Activated gamma-delta T cell treated with anti-CD3 and anti-CD28 coated beads, Interleukin-2, amount 50 U/mL, for 16 hours (primary cell): ENCODE results near the gene HAX1.
"Not testable (repeated sequence)": the region's sequence is repeated elsewhere in the genome, so short reads cannot be mapped to it uniquely, and the experiment has no call there.

Source experiments
- DNase-seq: peaks from one replicate; pipeline ENCODE4 v3.0.0-alpha.2; 2020; ENCODE audit warnings: low read depth

The HAX1 gene

GRCh38 chr1:154272217-154272998, at the start of gene HAX1:
HAX1 (plus strand) TSS chr1:154272629; CDS start chr1:154272724, 95 bp downstream.
- DNase-seq, result peak; percentile 95

GRCh38 chr1:154222918-154223317, 49.5 kb upstream of the HAX1 start:
- DNase-seq, result no peak

DNA sequence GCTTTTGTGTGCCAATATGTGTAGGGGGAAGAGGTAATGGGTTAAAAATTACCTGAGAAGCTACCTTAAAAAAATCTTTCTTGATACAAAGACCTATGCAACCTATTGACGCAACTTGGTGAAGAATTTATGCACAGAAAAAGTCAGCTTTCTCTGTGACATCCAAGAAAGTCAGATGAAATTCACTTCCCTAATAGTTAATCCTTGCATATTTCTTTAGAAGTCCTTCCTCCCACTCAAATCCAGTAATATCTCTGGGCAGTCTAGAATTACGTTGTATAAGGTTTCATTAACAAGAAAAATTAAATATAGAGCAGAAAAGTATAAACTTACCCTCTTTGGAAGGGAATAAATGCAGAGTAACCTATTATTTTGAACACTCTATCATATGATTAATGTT, 48.8 kb upstream of the HAX1 start:
- DNase-seq, result no peak

GRCh38 chr1:154225370-154225769, 47.1 kb upstream of the HAX1 start:
- DNase-seq, result no peak

DNA sequence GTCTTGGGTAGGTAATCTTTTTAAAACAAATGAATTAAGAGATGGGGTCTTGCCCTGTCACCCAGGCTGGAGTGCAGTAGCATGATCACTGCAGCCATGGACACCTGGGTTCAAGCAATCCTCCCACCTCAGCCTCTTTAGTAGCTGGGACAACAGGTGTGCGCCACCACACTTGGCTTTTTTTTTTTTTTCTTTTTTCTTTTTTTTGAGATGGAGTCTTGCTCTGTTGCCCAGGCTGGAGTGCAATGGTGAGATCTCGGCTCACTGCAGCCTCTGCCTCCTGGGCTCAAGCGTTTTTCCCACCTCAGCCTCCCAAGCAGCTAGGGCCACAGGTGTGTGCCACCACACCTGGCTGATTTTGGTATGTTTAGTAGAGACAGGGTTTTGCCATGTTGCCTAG, 41.3 kb upstream of the HAX1 start:
- DNase-seq, result not testable (repeated sequence)

DNA sequence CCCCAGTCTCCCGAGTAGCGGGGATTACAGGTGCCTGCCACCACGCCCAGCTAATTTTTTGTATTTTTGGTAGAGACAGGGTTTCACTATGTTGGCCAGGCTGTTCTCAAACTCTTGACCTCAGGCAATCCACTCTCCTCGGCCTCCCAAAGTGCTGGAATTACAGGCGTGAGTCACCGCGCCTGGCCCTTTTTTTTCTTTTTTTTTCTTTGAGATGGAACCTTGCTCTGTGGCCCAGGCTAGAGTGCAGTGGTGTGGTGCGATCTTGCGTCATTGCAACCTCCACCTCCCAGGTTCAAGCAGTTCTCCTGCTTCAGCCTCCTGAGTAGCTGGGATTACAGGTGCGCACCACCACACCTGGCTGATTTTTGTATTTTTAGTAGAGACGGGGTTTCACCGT, 39.3 kb upstream of the HAX1 start:
- not testable (repeated sequence) for DNase-seq

GRCh38 chr1:154236855-154237254, 35.6 kb upstream of the HAX1 start:
- DNase-seq, result no peak

DNA sequence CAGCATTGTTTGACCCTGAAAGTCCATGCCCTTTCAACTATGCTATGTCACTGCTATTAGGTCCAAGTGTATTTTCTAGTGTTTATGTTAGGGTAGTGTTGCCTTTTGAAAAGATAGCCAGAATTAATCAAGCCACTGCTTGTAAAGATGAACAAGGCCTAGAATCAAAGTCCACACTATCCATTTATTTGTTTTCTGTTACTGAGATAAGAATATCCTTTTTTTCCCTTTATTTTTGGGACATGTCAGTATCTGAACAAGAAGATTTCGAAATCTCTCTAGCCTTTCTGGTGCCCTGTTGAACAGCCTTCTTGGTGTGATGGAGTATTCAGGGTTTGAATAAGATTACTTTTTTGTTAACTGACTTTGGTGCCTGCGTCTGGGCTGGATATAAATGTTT, 35.0 kb upstream of the HAX1 start:
- DNase-seq, result no peak

DNA sequence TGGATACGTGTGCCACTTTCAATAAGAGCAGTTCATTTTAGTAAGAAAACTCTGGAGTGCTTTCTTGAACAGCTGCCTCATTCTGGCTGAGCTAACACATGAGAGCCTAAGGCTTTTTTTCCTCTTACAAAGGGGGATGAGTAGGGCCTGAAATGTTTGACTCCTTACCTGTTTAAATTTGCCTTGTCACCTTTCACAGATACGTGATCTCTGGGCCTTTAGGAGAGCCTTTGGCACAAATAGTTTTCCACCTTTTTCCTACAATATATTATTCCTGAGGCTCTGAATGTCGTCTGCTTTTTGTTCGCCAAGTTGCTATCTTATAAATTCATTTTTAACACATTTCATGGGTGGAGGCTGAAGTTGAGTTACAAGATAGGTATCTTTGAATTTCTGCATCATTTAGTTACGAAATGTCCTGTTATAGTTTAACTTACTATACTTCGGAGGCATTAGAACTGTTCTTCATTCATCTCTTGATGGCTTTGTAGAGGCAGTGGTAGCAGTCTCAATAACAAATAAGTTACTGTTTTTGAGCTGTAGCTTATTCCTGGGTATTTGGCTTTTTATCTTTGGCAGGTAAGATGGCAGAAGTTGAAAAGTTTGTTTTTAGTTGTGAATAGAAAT, 34.4 kb upstream of the HAX1 start:
- no peak for DNase-seq

DNA sequence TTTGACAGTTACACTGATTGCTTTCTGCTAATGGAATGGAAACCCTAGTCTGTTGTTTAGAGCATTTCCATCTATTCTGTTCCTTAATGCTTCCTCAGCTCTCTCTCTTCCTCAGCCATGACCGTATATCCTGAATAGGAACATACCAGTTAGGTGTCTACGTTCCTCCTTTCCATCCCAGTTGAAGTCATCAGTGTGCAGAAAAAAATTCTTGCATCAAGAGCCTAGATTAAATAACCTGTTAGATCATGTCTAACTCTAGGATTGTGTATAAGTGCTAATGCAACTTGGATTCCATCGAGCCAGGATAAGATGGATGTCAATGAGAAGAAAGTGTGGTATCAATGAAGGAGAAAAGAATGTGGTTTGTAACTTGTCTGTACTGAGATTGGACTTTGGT, 32.9 kb upstream of the HAX1 start:
- no peak for DNase-seq

GRCh38 chr1:154240294-154240833, 32.1 kb upstream of the HAX1 start:
- no peak for DNase-seq

- DNase-seq, result no peak
Measured at GRCh38 chr1:154241703-154242351, 30.6 kb upstream of the HAX1 start.

DNA sequence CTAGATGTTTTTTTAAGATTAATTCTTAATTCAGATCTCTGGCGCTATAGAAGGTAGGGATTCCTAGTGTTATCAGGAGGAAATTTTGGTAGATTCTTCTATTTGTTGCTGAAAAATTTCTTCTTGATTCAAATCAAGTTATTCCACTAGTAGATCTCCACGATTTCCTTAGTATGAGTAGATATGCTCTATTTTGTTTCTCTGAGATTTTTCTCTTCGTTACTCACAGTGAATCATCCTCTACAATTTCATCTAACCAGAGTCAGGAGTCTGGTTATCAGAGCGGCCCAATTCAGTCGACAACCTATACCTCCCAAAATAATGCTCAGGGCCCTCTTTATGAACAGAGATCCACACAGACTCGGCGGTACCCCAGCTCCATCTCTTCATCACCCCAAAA, 18.8 kb upstream of the HAX1 start:
- no peak for DNase-seq

GRCh38 chr1:154256686-154257085, 15.7 kb upstream of the HAX1 start:
- DNase-seq, result no peak

DNA sequence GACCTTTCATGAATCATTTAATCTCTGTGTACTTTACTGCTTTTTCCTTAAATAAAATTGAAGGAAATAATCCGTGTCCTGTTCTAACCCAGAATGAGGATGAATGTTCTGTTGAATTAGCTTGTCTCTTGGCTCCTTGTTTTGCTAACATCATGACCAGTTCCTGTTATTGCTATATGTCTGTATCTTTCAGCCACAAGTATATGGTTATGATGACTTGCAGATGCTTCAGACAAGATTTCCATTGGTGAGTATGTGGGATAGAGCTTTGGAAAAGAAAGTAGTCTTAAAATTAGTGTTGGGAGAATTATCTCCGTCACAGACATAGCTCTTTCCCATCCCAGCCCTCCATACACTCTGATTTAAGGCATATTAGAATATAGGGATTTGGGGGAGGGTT, 13.6 kb upstream of the HAX1 start:
- DNase-seq, result no peak

- DNase-seq, result no peak
Measured at GRCh38 chr1:154260127-154260526, 12.3 kb upstream of the HAX1 start.

- DNase-seq, result no peak
Measured at GRCh38 chr1:154263465-154264332, 8.7 kb upstream of the HAX1 start.

DNA sequence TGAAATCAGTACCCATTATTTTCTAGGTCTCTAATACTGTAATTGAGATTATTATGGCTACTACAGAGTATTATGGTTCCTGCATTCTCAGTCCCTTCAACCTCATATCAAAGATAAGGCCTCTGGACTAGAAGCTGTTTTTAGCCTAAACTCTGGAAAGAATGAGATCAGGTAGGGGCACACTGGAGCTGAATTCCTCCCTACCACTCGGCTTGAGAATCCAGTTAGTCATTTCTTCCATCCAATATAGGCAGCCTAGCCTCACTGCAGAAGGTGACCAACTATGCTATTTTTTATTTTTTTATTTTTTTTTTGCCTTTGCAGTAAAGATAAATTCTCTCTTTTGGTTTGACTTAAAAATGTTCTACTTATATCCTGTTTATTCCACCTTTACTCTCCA, 8.0 kb upstream of the HAX1 start:
- no peak for DNase-seq

DNA sequence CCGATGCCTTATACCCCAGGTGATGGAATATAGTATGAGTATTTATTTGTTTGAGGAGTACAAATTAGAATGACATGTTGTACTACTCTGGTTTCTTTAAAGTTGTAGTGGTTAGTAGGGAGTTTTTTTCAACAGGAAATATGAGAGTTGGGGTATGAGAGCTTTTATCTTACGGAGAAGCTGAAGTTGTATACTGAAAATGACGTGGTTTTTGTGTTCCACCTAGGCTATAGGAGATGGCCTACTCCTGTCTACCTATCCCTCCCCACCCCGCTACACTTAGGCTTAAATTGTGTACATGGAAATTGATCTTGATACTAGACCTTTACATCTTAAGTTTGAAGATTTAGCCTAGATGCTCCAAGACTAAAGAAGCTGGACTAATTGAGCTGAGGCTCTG, 6.8 kb upstream of the HAX1 start:
- no peak for DNase-seq

GRCh38 chr1:154270833-154271232, 1.6 kb upstream of the HAX1 start:
- no peak for DNase-seq

DNA sequence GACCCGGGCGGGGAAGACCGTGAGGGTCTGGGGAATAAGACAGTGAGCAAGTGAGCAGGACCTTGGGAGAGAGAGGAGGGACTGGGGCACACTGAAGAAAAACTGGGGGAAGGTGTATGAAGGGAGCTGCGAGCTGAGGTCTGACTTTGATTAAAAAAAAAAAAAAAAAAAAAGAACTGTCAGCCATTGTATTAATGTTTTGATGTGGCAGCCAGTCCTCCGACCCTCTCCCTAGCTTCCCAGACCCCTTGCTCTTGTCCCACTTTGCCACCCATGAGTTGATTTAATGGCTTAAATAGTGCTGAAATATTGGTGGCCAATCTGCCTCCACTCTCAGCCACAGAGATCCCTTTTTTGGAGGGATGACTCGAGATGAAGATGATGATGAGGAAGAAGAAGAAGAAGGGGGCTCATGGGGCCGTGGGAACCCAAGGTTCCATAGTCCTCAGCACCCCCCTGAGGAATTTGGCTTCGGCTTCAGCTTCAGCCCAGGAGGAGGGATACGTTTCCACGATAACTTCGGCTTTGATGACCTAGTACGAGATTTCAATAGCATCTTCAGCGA, 652 bp downstream of the HAX1 start:
- DNase-seq, result no peak

DNA sequence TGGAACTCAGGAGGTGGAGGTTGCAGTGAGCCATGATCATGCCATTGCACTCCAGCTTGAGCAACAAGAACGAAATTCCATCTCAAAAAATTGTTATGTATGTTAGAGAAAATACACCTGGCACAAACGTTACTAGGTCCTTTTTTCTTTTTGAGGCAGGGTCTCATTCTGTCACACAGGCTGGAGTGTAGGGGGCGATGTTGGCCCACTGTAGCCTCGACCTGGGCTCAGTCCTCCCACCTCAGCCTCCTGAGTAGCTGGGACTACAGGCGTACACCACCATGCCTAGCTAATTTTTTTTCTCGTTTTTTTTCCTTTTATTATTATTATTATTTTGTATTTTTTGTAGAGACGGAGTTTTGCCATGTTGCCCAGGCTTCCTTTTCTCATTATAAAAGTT, 4.4 kb downstream of the HAX1 start:
- no peak for DNase-seq
